Natural killer cell (primary cell): Measurements from ENCODE around the gene CRY2. TPM values are rescaled to one million over a fixed set of nuclear protein-coding genes. Genes with fewer than 3 reads are reported as not detected.
A peak's percentile ranks its signal among the peaks of the same experiment; 100 is the strongest.

Source experiments
- ATAC-seq, 3 donors: fragments of 150-1000 bp in 2 of 3; fragments of 200-7000 bp in 1 of 3; cut with Tn5 transposase; 1 replicate in 1 of 3; 2 replicates in 2 of 3; pipeline ENCODE4 v1.10.0; 2021; ENCODE audit warnings: mild to moderate bottlenecking in 2 of 3, moderate library complexity in 2 of 3
- DNase-seq, 2 donors: peaks; one replicate each; pipeline versions ENCODE4 v3.0.0 to v3.0.0-alpha.2; 2013 to 2021; ENCODE audit warnings: mixed read lengths in 1 of 2
- H3K27ac ChIP-seq: one replicate; pipeline ENCODE4 v1.5.1; 2013; ENCODE audit warnings: mild to moderate bottlenecking, low read length
- H3K27me3 ChIP-seq: one replicate; pipeline ENCODE4 v1.6.1; 2013; ENCODE audit warnings: low read length; ENCODE audit not compliant: control insufficient read depth, insufficient read depth
- H3K36me3 ChIP-seq: one replicate; pipeline ENCODE4 v1.6.1; 2013; ENCODE audit warnings: low read length; ENCODE audit not compliant: control insufficient read depth, insufficient read depth
- H3K4me1 ChIP-seq: one replicate; pipeline ENCODE4 v1.6.1; 2013; ENCODE audit warnings: low read length; ENCODE audit not compliant: control insufficient read depth, insufficient read depth
- H3K4me3 ChIP-seq: one replicate; pipeline ENCODE4 v1.5.1; 2013; ENCODE audit warnings: low read length
- H3K9me3 ChIP-seq: one replicate; pipeline ENCODE4 v1.6.1; 2013; ENCODE audit warnings: low read length; ENCODE audit not compliant: control insufficient read depth, insufficient read depth
- H3K27ac Mint-ChIP-seq, 2 donors: one replicate each; pipeline ENCODE4 v1.8.0; 2022; ENCODE audit warnings: mild to moderate bottlenecking in 2 of 2, mixed read lengths in 2 of 2, moderate library complexity in 1 of 2
- H3K27me3 Mint-ChIP-seq, 2 donors: one replicate each; pipeline ENCODE4 v1.8.0; 2022; ENCODE audit warnings: low read depth in 2 of 2, mixed read lengths in 2 of 2
- H3K36me3 Mint-ChIP-seq: one replicate; pipeline ENCODE4 v1.8.0; 2022; ENCODE audit warnings: mixed read lengths
- H3K4me1 Mint-ChIP-seq, 2 donors: one replicate each; pipeline ENCODE4 v1.8.0; 2022; ENCODE audit warnings: mixed read lengths in 2 of 2
- H3K4me3 Mint-ChIP-seq: one replicate; pipeline ENCODE4 v1.8.0; 2022; ENCODE audit warnings: mild to moderate bottlenecking, moderate library complexity, mixed read lengths
- H3K9me3 Mint-ChIP-seq, 2 donors: one replicate each; pipeline ENCODE4 v1.8.0; 2022; ENCODE audit warnings: mixed read lengths in 2 of 2
- WGBS: methylation state at CpG from one replicate; pipeline ENCODE4 v1.1.7; 2013; ENCODE audit warnings: missing lambda C conversion rate; ENCODE audit not compliant: insufficient coverage; 5-methylcytosine and 5-hydroxymethylcytosine counted together
- intact Hi-C: fragments of 100-400 bp; cut with micrococcal nuclease; formaldehyde crosslinking; loops from one replicate; pipeline ENCODE4 v1.14.2; 2022
- total RNA-seq, 4 donors: library from RNA; stranded (reverse); fragments of 120-200 nt in 1 of 4; gene quantifications; one replicate each; pipeline versions ENCODE4 v1.2.3 to v1.2.4, GENCODE V29; 2013 to 2022
- TF ChIP-seq, protein P1 (sequence below): fragments of 200-600 bp; IDR thresholded peaks from one replicate; pipeline ENCODE4 v1.8.0; 2022; ENCODE audit warnings: antibody characterized with exemption

CRY2 gene
- total RNA-seq, 3 donors from 2014 or later (not counting 1 experiment from before 2014, with no cell fraction given) = 124 to 214 (median 141) TPM

DNA sequence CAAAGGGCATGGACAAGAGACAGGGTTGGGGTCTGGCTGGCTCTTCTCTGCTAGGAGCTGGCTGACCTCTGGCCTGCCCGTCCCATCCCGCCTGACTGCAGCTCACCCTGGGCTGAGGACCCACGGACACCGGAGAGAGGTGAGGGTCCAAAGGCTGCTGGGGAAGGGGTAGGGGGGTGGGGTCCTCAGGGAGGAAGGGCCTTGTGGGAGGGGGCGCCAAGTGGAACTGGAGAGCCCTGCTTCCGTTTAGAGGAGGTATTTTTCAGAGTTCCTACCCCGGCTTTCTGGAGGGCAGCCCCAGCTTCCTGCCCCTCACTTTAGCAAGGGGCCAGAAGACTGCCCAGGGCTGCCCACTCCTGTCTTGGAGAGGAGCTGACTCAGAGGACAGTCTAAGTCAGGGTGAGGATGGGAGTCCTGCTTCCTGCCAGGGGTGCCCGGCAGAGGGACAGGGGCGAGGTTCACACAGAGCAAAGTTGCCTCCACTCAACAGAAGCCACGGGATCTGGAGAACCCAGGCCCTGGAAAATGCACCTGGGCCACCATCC, 82.3 kb downstream of the CRY2 start:
- Mint-ChIP-seq H3K27ac (peak overlapping the region; percentile 86 to 95), H3K27me3 (no peaks in the 10 kb centered on the region), H3K9me3 (no peaks in the 10 kb centered on the region), H3K36me3 (no peaks in the 10 kb centered on the region), H3K4me1 (peaks cover 30% of the 10 kb centered on the region in 2 donors), H3K4me3 (peak overlapping the region; percentile 72)
- DNase-seq (no peak), ATAC-seq (peak; percentile 31 to 40 (median 38))
- H3K4me3 ChIP-seq = peak overlapping the region; percentile 31
- no peaks in the 10 kb centered on the region for H3K27me3 ChIP-seq
- intact Hi-C loops = no loop called here
- no peaks in the 10 kb centered on the region for H3K9me3 ChIP-seq
- peaks cover 66% of the 10 kb centered on the region for H3K4me1 ChIP-seq
- H3K27ac ChIP-seq = peak overlapping the region; percentile 86
- H3K36me3 ChIP-seq = peaks cover 22% of the 10 kb centered on the region
- WGBS = 58% methylated on average over 10 of the region's 10 CpGs
- TF ChIP-seq, protein P1, sequence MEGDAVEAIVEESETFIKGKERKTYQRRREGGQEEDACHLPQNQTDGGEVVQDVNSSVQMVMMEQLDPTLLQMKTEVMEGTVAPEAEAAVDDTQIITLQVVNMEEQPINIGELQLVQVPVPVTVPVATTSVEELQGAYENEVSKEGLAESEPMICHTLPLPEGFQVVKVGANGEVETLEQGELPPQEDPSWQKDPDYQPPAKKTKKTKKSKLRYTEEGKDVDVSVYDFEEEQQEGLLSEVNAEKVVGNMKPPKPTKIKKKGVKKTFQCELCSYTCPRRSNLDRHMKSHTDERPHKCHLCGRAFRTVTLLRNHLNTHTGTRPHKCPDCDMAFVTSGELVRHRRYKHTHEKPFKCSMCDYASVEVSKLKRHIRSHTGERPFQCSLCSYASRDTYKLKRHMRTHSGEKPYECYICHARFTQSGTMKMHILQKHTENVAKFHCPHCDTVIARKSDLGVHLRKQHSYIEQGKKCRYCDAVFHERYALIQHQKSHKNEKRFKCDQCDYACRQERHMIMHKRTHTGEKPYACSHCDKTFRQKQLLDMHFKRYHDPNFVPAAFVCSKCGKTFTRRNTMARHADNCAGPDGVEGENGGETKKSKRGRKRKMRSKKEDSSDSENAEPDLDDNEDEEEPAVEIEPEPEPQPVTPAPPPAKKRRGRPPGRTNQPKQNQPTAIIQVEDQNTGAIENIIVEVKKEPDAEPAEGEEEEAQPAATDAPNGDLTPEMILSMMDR = no peak

GRCh38 chr11:45930031-45930794, 82.9 kb downstream of the CRY2 start:
- ATAC-seq (peak; percentile 77 to 86 (median 85)), DNase-seq (peak in 1 of 2 donors; percentile 68)
- Histone ChIP-seq H3K27me3 (no peaks in the 10 kb centered on the region), H3K4me3 (peak overlapping the region; percentile 31), H3K4me1 (peaks cover 72% of the 10 kb centered on the region), H3K27ac (peak overlapping the region; percentile 86), H3K9me3 (no peaks in the 10 kb centered on the region), H3K36me3 (peaks cover 28% of the 10 kb centered on the region)
- Mint-ChIP-seq H3K9me3 (no peaks in the 10 kb centered on the region), H3K4me1 (peaks cover 30% of the 10 kb centered on the region in 2 donors), H3K4me3 (peak overlapping the region; percentile 72), H3K27ac (peak overlapping the region; percentile 86 to 95), H3K27me3 (no peaks in the 10 kb centered on the region), H3K36me3 (no peaks in the 10 kb centered on the region)
- TF ChIP-seq, protein P1 = no peak
- intact Hi-C loops = no loop called here
- WGBS = 26% methylated on average over 14 of the region's 14 CpGs

- Histone ChIP-seq H3K4me1 (peaks cover 74% of the 10 kb centered on the region), H3K9me3 (no peaks in the 10 kb centered on the region), H3K4me3 (peak overlapping the region; percentile 43), H3K36me3 (peaks cover 37% of the 10 kb centered on the region), H3K27me3 (no peaks in the 10 kb centered on the region), H3K27ac (peak overlapping the region; percentile 86)
- Mint-ChIP-seq H3K27ac (peak overlapping the region; percentile 86 to 95), H3K4me1 (peaks cover 30% of the 10 kb centered on the region in 2 donors), H3K9me3 (no peaks in the 10 kb centered on the region), H3K36me3 (no peaks in the 10 kb centered on the region), H3K4me3 (peak overlapping the region; percentile 21), H3K27me3 (no peaks in the 10 kb centered on the region)
- DNase-seq (no peak), ATAC-seq (no peak)
- TF ChIP-seq, protein P1 = no peak
- 85% methylated on average over 7 of the region's 8 CpGs for WGBS
- intact Hi-C loops = no loop called here
Measured at GRCh38 chr11:45930951-45931570, 83.8 kb downstream of the CRY2 start.
